Heart left ventricle (tissue), 16 donors: ENCODE measurements around the gene LIAS. TPM values are rescaled to one million over a fixed set of nuclear protein-coding genes. Genes with fewer than 3 reads are reported as not detected.
"Not testable (repeated sequence)": the region's sequence is repeated elsewhere in the genome, so short reads cannot be mapped to it uniquely, and the experiment has no call there.

ENCODE experiments used
- ATAC-seq, 4 donors: fragments of 200-7000 bp; cut with Tn5 transposase; one replicate each; pipeline ENCODE4 v1.9.1; 2020 to 2022; ENCODE audit warnings: moderate library complexity in 4 of 4, mild to moderate bottlenecking in 3 of 4, moderate number of reproducible peaks in 1 of 4
- DNase-seq, 5 donors: peaks; one replicate each; pipeline ENCODE4 v3.0.0-alpha.2; 2020
- H3K27ac ChIP-seq, 12 donors: fragments of 200-600 bp; sonication (generic) in 4 of 12; one replicate each; pipeline versions ENCODE4 v1.5.0 to v1.8.0; 2016 to 2022; ENCODE audit warnings: mild to moderate bottlenecking in 2 of 12
- H3K27me3 ChIP-seq, 9 donors: fragments of 200-600 bp; sonication (generic) in 2 of 9; one replicate each; pipeline versions ENCODE4 v1.5.1 to v1.8.0; 2016 to 2022; ENCODE audit warnings: mild to moderate bottlenecking in 3 of 9
- H3K36me3 ChIP-seq, 9 donors: fragments of 200-600 bp; sonication (generic) in 2 of 9; one replicate each; pipeline versions ENCODE4 v1.5.0 to v1.8.0; 2018 to 2022; ENCODE audit warnings: mild to moderate bottlenecking in 2 of 9
- H3K4me1 ChIP-seq, 12 donors: fragments of 200-600 bp; sonication (generic) in 4 of 12; one replicate each; pipeline versions ENCODE4 v1.5.0 to v1.8.0; 2016 to 2022; ENCODE audit warnings: mild to moderate bottlenecking in 3 of 12
- H3K4me3 ChIP-seq, 12 donors: fragments of 200-600 bp; sonication (generic) in 4 of 12; one replicate each; pipeline versions ENCODE4 v1.5.0 to v1.8.0; 2017 to 2022; ENCODE audit warnings: mild to moderate bottlenecking in 9 of 12, moderate library complexity in 4 of 12
- H3K9me3 ChIP-seq, 12 donors: fragments of 200-600 bp; sonication (generic) in 4 of 12; one replicate each; pipeline versions ENCODE4 v1.5.0 to v1.8.0; 2016 to 2022; ENCODE audit warnings: mild to moderate bottlenecking in 1 of 12
- CTCF ChIP-seq, 12 donors: fragments of 200-600 bp; sonication (generic) in 4 of 12; IDR thresholded peaks; one replicate each; pipeline versions ENCODE4 v1.5.0 to v1.8.0; 2018 to 2022; ENCODE audit warnings: antibody characterized with exemption in 12 of 12, mild to moderate bottlenecking in 5 of 12
- POLR2A ChIP-seq, 2 donors: fragments of 450-650 bp; IDR thresholded peaks; one replicate each; pipeline ENCODE4 v1.6.1; 2017; ENCODE audit warnings: antibody characterized with exemption in 2 of 2, mild to moderate bottlenecking in 2 of 2, moderate library complexity in 2 of 2
- WGBS, 4 donors: extraction: QIAGEN DNeasy Blood & Tissue Kit in 2 of 4; methylation state at CpG; one replicate each; pipeline versions ENCODE4 v1.1.5 to v1.1.7; 2013 to 2018; 5-methylcytosine and 5-hydroxymethylcytosine counted together
- intact Hi-C, 10 donors: fragments of 100-400 bp; cut with DNase I; formaldehyde crosslinking; loops; one replicate each; pipeline versions ENCODE4 v1.11.1 to v1.14.2; 2022
- long read RNA-seq, 3 donors: library from polyadenylated mRNA; unstranded; transcript quantifications; one replicate each; pipeline ENCODE4 v2.0.0, GENCODE V29; 2020 to 2021
- polyA plus RNA-seq, 2 donors: library from polyadenylated mRNA; stranded (reverse); fragments of 200-250 nt; gene quantifications; one replicate each; pipeline ENCODE4 v1.2.3, GENCODE V29; 2013
- total RNA-seq, 9 donors: library from RNA; depleted of rRNA in 2 of 9; stranded (reverse); fragments of >200 nt in 2 of 9; fragmentation: NEBNext Ultra II Directional in 3 of 9; extraction: Animal tissue kit (Norgen Biotek cat#: 25700) in 3 of 9; gene quantifications; one replicate each; pipeline versions ENCODE4 v1.1.0 to v1.2.4, GENCODE V29; 2016 to 2023
- donor health status: ischemic (EF 13 %, LVEDD 7.1; RV severe dilation, severe dysfunction).
- donor health status: healthy with polysubstance abuse.
- donor health status: DM: no; HTN: yes; CAD: no.
- donor health status: DM: no; HTN: no; CAD: no.
- donor health status: ischemic (EF 25% LVEDD 6.9; RV normal size, moderate dysfunction).
- donor health status: ischemic (EF 25% LVEDD 5.7; RV mildly dilated, moderate dysfunction).
- donor health status: healthy.
- donor health status: DM: yes; HTN: yes; CAD: no.
- donor health status: ischemic (EF 35%, LVEDD 5.7; RV mildly dilated, moderate dysfunction).
- donor health status: nonischemic (EF 11% LVEDD 7.7; RV severe dilation, severe dysfunction).
- donor health status: DM: yes; HTN: yes; CAD: no.
- donor health status: PGD.
- donor health status: ischemic (EF 29% LVEDD 5.4; RV normal size, mild dysfunction).
- donor health status: nonischemic (EF 23%, LVEDD 6.1; RV moderate dilation, normal function).

The LIAS gene
- total RNA-seq (10 to 100 TPM; 15.9 to 34.4 (median 20.2) TPM), polyA plus RNA-seq (10 to 100 TPM; 15.8 to 21.3 TPM)
- long read RNA-seq, donor 1, full-length matches to known transcripts, result 32 of 34 reads
- long read RNA-seq, donor 1, partial matches to known transcripts, result 0 of 34 reads
- long read RNA-seq, donor 1, other reads (novel, unspliced or antisense), result 2 of 34 reads
- long read RNA-seq, donor 2, full-length matches to known transcripts, result 43 of 47 reads
- long read RNA-seq, donor 2, partial matches to known transcripts, result 2 of 47 reads
- long read RNA-seq, donor 2, other reads (novel, unspliced or antisense), result 2 of 47 reads
- long read RNA-seq, donor 3, full-length matches to known transcripts, result 9 of 11 reads
- long read RNA-seq, donor 3, partial matches to known transcripts, result 0 of 11 reads
- long read RNA-seq, donor 3, other reads (novel, unspliced or antisense), result 2 of 11 reads

GRCh38 chr4:39458505-39459300 is at the start of gene LIAS, which contains the start of gene RPL9:
Gene LIAS (plus strand): TSS chr4:39459056. CDS start chr4:39459118, 62 bp downstream.
Gene RPL9 (minus strand): TSS chr4:39458922. CDS start chr4:39458439, 483 bp downstream.
- H3K36me3 ChIP-seq, result peaks cover 5 to 71% (median 68%) of the 10 kb centered on the region in 9 donors
- no peak for TF ChIP-seq CTCF (IDR thresholded peaks at IDR 0.05)
- peak; percentile 87 to 95 for TF ChIP-seq POLR2A (IDR thresholded peaks at IDR 0.05)
- H3K4me3 ChIP-seq, result peak within 1 kb of the TSS; percentile 67 to 93 (median 85)
- ATAC-seq (peak; percentile 95 to 97 (median 97)), DNase-seq (peak; percentile 94 to 98 (median 96))
- intact Hi-C loops, result loop anchor here in 5 of 10 donors (2.0 to 10.0 kb wide), 6 partner anchors 66 to 518 kb away; partner anchors contain the start of genes UGDH (in 3 of the 5), PDS5A (in 2 of the 5), SMIM14 (in 2 of the 5) and RFC1 (in 1 of the 5)
- 0 to 1% (median 0%) methylated on average over 30 to 55 of the region's 55 CpGs for WGBS, 4 donors
- H3K27ac ChIP-seq, result peak within 1 kb of the TSS; percentile 86 to 98 (median 92)
- H3K4me1 ChIP-seq, result peaks cover 10 to 37% (median 27%) of the 10 kb centered on the region in 12 donors
- H3K27me3 ChIP-seq, result no peaks in the 10 kb centered on the region
- H3K9me3 ChIP-seq, result no peaks in the 10 kb centered on the region

GRCh38 chr4:39410415-39410814 is 48.4 kb upstream of the LIAS start:
- TF ChIP-seq POLR2A (IDR thresholded peaks at IDR 0.05) (no peak), CTCF (IDR thresholded peaks at IDR 0.05) (peak in 4 of 12 donors; percentile 10 to 25 (median 16))
- H3K4me1 ChIP-seq, result no peaks in the 10 kb centered on the region
- H3K27ac ChIP-seq, result no peak overlapping the region
- H3K27me3 ChIP-seq, result peaks cover 0 to 9% (median 0%) of the 10 kb centered on the region in 9 donors
- WGBS, 4 donors, result 47 to 59% (median 54%) methylated on average over 5 of the region's 5 CpGs
- no peaks in the 10 kb centered on the region for H3K36me3 ChIP-seq
- ATAC-seq (no peak), DNase-seq (no peak)
- intact Hi-C loops, result no loop called here
- H3K9me3 ChIP-seq, result no peaks in the 10 kb centered on the region
- H3K4me3 ChIP-seq, result no peak overlapping the region

GRCh38 chr4:39411561-39411960 is 47.3 kb upstream of the LIAS start:
- intact Hi-C loops, H3K9me3 ChIP-seq, DNase-seq, H3K27ac ChIP-seq, ATAC-seq, H3K27me3 ChIP-seq, H3K4me3 ChIP-seq, H3K4me1 ChIP-seq, H3K36me3 ChIP-seq: not testable (repeated sequence)
- WGBS, 4 donors, result 88 to 96% (median 91%) methylated on average over 8 of the region's 8 CpGs

GRCh38 chr4:39415678-39416283 is 43.1 kb upstream of the LIAS start:
- no peak overlapping the region for H3K4me3 ChIP-seq
- WGBS, 4 donors, result 57 to 70% (median 62%) methylated on average over 2 of the region's 2 CpGs
- ATAC-seq, result no peak

More at GRCh38 chr4:39415678-39416283, 43.1 kb upstream of the LIAS start:
- TF ChIP-seq CTCF (IDR thresholded peaks at IDR 0.05), result no peak
- no peak for TF ChIP-seq POLR2A (IDR thresholded peaks at IDR 0.05)
- intact Hi-C loops, result no loop called here
- no peaks in the 10 kb centered on the region for H3K27me3 ChIP-seq
- H3K36me3 ChIP-seq, result no peaks in the 10 kb centered on the region
- no peak for DNase-seq
- H3K4me1 ChIP-seq, result no peaks in the 10 kb centered on the region
- no peaks in the 10 kb centered on the region for H3K9me3 ChIP-seq
- no peak overlapping the region for H3K27ac ChIP-seq
